HG03097 (cell line): ENCODE measurements around the gene SMIM36.
"Not testable (repeated sequence)": the region's sequence is repeated elsewhere in the genome, so short reads cannot be mapped to it uniquely, and the experiment has no call there.

Source experiments
- ATAC-seq: cut with Tn5 transposase; IDR thresholded peaks from one replicate; pipeline ENCODE4 v1.9.1; 2021; ENCODE audit not compliant: unreplicated experiment, low FRiP score

Gene SMIM36

DNA sequence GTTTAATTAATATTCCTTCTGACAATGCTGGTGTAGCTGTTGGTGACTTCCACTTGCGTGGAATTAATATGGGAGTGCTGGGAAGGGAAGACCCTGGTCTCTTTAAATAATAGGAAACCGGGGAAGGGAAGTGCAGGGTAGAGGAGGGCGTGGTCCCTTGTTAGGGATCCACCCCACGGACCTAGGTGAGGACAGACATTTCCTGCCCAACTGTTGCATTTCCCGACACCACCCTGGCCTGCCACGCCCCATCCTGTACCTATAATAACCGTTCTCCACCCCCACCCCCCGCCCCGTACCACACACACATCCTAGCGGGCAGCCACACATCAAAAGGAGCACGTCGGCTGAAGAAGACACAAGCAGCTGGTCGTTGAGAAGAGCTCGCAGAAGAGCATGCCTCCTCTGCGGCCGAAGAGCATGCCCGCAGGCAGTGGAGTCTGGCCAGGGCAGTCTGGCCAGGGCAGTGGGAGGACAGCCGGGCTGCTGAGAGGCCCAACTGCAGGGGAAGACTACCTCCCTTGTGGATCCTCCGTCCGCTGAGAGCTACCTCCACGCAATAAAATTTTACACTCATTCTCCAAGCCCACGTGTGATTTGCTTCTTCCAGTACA lies 52.9 kb downstream of the SMIM36 start:
- no peak for ATAC-seq

DNA sequence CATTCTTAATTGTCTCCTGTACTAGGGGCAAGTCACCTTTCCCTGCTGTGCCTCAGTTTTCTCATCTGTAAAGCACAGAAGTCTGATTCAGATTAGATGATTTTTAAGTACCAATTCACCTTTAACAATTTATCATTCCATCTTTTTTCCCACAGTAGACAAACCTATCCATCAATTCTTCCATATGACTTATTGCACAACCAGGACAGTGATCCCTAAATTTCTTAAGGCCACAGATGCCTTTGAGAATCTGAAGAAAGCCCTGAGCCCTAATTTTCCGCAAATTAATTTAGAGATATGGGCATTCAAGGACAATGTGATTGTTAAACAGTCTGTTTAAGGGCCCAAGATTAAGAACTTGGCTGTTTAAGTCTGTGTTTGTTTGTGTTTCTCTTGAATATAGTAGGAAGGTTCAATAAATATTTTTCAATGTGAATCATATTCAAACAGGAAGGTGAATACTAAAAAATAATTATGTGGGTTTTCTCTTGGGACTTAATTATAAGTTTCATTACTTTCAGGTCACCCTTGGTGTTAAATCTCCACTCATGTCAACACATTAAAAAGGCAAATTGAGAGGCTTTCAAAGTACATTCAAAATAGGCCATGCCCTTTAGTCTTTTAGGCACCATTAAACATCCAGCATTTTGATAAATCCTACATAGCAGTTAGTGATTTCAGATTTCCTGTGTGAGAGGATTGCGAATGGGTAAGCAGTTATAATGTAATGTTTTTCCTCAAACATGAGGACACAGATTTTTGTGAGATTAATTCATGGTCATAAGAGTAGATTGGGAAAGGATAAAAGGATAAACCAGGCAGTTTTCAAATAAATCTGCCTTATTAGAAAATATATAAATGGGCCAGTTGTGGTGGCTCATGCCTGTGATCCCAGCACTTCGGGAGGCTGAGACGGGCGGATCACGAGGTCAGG lies 54.7 kb downstream of the SMIM36 start:
- ATAC-seq: no peak

DNA sequence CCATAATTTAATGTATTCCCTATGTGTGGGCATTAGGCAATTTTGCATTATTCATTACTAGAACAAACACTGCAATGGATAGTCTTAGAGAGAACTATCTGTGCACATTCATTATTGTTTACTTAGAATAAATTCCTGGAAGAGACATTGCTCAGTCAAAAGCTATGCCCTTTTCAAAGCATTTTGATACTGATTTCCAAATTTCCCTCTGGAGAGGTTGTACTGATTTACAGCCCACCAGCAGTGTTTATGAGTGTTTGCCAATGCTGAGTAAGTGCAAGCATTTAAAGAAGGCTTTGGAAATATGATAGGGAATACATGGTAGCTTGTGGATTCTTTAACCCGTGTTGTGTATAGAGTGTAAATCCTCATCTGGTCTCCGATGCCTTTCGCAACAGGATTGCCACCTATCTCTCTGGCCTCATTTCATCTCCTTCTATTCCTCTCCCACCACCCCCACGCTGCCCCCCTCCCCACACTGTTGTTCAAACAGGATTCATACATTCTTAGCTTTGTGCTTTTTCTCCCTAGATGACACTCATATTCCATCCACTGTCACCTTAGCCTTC lies 56.3 kb downstream of the SMIM36 start:
- ATAC-seq: no peak

DNA sequence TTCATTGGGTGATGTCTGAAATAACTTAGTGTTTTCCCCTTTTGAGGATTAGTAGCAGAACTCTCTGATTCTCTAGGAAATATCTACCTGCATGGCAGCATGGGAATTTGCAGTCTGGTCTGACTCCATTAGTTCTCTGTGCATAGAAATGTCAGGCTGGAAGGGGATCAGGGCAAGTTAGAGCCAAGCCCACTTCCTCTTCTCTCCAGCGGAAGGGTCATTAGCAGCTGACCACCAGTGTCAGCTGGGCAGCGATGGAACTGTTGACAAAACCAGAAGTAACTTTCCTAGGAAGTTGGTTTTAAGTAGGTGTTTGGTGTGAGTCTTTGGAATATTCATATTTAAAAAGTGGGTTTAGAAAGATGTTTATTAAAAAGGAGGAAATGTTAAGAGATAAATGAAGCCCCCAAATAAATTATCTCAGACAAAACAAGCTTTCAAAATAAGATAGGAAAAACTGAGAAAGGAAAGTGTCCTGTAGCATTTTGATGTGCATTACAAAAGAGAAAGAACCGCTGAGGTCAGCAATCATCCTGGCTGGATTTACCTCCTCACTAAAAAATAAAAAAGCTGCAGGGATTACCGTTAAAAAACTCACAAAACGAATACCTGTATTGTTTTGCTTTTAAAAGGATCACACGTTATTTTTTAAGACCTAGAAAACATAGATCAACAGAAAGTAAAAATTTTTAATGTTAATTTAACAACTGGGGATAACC lies 57.3 kb downstream of the SMIM36 start:
- ATAC-seq: no peak

DNA sequence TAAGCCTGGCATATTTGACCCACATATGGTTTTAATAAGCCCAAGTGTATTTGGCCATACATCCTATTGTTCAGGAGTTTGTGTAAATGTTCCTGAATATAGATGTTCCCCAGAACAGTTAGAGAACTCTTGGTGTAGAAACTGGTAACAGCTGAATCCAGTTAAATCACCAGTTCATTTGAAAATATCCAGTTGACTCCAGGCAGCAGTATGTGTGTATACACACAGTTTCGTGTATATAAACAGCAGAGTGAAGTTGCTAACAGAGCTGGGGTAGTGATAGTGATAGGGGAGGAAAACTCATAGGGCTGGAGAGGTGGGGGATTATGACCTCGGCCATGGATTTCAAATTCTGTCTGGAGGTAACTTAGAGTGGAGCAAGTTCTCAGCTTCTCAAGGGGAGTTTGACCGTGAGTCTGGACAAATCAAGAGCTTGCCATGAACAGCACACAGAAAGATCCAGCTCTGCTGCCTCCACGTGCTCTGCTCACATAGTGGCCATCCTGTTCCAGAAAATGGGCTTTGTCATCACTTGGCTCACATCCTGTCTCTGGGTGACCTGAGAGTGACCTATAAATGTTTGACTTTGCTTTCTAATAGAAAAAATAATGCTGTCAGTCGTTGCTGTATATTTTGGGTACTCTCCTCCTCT lies 59.0 kb downstream of the SMIM36 start:
- no peak for ATAC-seq

DNA sequence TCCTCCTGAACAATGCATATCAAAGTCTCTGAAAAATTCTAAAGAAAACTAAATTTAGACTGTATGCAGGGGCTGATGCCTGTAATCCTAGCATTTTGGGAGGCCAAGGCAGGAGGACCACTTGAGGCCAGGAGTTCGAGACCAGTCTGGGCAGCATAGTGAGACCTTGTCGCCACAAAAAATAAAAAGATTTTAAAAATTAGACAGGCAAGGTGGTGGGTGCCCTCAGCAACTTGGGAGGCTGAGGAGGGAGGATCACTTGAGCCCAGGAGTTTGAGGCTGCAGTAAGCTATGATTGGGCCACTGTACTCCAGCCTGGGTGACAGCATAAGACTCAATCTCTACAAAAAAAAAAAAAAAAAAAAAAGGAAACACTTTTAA lies 59.5 kb downstream of the SMIM36 start:
- ATAC-seq: no peak

DNA sequence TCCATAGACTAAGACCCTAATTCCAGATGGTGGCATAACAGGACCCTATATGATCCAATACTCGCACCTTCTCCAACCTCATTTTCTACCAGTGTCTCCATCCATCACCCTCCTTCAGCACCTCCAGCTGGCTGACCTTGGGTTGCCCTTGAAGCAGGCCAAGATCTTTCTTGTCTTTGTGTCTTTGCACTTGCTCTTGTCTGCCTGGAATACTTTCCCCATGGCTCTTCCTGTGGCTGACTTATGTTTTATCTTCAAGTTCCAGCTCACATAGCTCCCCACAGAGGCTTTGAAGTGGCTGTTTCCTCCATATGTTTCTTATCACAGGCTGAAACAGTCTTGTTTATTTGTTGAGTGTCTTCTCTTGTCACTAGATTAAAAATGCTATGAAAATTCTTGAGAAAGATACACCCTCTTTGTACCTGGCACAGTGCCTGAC lies 60.0 kb downstream of the SMIM36 start:
- ATAC-seq: no peak

DNA sequence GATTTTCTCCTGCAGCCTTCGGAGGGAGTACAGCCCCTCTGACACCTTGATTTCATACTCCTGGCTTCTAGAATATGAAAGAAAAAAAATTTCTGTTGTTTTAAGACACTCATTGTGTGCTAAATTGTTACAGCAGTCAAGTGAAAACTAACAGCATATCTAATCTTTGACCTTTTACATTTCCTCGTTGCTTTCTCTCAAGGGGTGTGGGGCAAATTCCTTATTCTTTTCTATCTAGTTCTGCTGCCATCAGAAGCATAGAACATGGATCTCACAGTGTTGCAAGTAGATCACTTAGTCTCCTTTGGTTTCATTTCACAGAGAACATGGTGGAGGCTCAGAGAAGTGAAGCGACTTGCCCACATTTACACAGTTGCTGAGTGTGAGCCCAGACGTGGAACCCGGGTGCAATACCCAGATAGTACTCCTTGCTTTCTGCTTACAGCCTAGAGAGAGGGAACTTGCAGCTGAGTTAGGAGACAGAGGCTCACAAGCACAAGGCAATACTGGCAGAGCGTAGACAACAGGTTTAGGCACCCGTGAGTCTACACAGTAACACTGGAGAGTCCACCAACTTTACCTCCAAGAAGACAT lies 60.9 kb downstream of the SMIM36 start:
- no peak for ATAC-seq

DNA sequence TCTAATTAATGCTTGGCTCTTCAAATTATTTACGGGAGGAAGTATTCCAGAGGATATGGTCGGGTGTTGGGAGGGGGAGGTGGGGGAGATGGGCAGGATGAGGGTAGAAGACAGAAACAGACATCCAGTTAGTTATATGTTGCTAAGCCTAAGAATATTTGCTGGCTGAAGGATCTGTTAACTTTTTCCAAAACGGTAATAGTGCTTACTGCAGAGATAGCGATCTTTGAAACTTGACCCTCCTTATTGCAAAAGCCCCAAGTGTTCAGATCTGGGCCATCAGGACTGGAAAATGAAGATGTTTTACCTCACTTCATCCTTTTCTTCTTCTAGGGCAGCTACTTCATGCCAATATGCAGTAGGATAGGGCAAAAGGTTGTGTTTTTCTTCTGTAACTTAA lies 62.6 kb downstream of the SMIM36 start:
- no peak for ATAC-seq

DNA sequence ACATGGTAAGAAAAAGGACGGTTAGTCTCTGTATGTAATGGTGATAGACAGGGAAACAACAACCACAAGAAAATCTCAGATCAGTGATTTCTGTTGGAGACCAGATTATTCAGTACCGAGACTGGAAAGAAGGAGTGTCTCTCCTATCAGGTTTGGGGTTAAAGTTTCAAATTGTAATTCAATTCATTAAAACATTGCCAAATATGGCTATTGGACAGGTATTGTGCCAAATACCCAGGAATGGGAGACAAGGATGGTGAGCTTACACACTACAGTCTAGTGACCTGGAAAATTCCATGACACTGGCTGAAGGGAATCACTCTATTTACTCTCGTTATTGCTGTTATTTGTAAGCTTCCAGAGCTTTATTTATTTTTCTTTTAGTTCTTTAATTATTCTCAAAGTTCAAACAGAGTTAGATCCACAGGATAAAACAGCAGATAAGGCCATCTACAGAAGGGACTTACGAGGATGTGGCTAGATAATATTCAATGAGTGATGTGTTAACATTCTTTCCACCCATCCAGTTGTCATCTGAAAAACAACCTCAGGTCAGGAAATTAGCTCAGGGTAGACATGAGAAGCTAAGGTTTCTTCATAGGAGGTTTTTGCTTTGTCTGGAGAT lies 64.6 kb downstream of the SMIM36 start:
- no peak for ATAC-seq

DNA sequence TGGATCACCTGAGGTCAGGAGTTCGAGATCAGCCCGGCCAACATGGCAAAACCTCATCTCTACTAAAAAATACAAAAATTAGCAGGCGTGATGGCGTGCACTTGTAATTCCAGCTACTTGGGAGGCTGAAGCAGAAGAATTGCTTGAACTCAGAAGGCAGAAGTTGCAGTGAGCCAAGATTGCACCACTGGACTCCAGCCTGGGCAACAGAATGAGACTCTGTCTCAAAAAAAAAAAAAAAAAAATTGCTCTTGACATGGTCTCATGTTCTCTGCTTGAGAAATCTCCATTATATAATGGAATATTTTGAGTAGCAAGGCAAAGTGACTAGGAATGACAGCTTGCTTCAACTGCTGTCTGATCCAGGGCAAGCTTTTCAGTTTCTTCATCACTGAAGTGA lies 65.2 kb downstream of the SMIM36 start:
- not testable (repeated sequence) for ATAC-seq

DNA sequence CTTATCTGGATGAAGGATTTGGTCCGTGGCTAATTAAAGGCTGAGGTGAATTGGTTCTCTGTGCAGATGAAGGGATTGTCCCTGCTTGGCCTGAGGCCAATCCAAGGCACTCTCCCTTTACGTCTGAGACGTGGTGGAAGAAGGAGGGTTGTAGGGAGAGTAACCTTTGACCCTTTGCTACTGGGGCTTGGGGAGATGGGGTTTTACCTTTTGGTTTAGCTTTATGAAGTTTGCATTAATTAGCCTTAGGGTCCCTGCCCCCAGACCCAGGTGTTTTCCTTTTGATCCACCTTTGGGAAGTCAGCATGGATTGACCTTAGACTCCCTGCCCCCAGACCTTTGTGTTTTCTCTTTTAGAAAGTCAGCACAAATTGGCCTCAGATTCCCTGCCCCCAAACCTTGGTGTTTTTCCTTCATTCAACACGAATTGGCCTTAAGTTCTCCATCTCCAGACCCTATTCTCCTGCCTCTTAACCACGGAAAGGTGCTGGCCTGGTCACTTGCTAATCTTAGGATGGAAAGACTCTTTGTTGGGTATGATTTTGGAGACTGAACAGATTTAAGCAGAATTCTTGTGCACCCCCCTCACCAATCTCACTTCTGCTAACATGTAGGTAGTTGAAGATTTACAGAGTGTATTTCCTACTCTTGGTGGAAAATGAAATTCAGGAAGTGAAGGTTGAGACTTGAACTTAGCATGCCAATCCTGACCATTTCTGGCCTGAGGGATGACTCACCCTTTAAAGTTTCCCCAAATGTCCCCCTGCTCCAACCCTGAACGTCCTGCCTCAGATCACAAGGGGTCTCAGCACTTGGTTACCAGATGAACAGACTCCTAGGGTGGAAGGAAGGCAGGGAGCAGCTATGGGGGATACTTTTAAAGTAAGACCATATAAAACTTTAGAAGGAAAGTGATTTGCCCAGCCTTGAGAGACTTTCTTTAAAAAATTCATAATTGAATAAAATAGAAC lies 66.5 kb downstream of the SMIM36 start:
- peak; percentile 78 for ATAC-seq

DNA sequence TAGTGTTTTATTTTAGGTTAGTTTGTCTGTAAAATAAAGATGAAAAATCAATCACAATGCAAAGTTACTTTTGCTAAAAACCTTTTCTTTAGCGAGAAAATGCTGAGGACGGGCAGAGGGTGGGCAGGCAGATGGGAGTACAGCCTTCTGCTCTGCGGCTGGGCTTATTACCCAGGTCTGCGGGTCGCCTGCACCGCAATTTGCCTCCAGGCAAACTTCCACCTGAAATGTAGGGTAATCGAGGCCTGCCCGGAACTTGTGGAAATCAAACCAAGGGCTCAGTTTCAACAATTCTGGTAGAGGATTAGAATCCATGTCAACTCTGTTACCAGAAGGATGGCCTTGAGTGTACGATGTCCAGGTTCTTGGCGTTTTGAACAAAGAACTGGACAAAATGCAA lies 67.3 kb downstream of the SMIM36 start:
- ATAC-seq: no peak

DNA sequence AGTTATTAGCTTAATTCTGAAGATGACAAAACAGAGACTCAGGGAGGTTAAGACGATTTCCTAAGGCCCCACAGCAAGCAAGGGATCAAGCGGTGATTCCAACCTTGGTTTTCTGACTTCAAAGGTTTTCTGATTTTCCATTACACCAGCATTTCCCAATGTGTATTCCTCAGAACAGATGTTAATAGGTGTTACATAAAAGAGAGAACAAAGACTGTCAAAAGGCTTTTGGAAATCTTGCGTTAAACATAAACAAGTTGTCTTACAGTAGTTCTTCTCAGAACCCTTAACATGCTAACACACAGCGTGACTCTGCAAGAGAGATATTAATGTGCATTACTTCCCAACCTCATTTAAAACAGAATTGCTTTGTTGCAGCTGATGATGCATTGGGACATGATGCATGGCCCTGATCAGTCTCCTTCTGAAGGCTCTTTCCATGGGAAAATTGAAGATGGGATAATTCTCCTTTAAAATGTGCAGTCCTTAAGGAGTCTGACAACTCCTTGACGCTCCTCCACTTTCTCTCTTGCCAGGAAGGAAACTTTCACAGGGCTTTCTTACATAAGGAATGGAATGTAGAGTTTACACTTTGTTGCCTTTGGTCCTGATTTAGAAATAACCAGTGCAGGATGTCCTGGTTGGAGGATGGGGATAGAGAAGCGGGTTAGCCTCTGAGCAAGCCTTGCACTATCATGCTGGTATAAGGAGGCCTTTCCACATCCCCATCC lies 68.1 kb downstream of the SMIM36 start:
- ATAC-seq: no peak

DNA sequence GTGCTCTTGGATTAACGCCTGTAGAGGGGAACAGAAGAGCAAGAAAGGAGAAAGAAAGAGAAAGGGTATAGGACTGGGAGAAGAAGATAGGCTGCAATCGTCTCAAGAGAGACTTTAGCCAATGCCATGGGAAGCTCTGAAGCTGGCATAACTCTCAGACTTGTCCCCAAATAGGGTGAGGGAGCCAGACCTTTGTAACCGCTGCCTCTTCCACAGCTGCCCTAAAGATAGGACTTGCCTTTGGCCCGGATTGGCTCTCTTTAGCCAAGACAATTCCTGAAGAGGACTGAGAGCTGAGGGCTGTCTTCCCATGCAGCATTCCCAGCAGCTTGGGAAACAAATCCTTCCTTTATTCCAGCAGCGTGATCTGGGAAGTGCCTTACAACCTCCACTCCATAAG lies 68.8 kb downstream of the SMIM36 start:
- ATAC-seq: no peak

DNA sequence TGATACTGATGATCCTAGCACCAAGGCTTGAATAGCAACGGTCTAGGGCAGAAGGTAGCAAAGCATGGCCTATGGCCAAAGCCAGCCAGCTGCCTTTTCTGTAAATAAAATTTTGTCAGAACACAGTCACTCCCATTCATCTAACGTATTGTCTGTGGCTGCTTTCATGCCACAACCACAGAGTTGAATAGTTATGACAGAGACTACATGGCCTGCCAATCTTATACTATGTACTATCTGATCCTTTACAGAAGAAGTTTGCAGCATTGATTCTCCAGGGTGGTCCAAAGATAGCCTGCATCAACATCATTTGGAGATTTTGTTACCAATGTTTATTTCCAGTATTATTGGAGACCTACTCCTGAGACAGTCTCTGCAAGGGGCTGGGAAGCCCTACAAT lies 69.7 kb downstream of the SMIM36 start:
- no peak for ATAC-seq

DNA sequence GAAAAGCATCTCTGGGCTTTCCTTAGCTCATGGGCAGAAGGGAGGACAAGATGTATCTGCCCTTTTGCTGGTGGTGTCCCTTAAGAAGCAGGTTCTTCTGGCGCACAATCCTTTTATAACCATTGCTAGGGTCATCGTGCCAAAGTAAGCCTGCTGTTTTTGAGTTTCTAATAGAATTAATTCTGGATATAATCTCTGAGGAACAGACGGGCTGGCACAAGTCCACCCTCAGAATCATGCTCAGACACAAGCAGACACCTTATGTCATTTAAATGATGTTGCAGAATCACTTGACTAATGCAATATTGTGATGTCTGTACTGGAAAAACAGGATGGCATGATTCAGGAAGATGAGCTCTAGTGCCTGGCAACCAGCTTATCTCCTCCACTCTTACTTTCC lies 70.9 kb downstream of the SMIM36 start:
- ATAC-seq: no peak

DNA sequence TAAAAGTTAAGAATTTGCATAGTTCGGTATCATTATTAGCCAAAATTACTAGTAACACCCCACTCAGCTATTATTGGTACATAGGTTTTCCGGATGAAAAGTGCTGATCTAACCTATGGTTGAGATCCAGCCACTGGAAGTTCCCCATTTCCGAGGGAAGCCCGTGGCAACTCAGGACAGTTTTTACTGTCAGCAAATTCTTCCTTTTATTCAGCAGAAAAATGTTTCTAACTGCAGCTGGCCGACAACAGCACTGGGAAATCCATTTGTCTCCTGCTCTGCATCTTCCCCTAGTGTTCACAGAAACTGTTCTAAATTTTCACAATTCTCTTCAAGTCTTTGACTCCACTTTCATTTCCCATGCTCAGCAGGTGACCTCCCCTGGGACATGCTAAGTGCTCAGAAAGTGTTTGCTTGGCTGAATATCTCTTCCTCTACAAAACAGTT lies 74.1 kb downstream of the SMIM36 start:
- peak; percentile 69 for ATAC-seq
